ENCODE measurements around the gene SYNJ2. TPM values are rescaled to one million over a fixed set of nuclear protein-coding genes. Genes with fewer than 3 reads are reported as not detected.

The SYNJ2 gene
- total and polyA plus RNA-seq, 4 experiments from 2014 or later: 14.5 to 17.4 (median 15.9) TPM

DNA sequence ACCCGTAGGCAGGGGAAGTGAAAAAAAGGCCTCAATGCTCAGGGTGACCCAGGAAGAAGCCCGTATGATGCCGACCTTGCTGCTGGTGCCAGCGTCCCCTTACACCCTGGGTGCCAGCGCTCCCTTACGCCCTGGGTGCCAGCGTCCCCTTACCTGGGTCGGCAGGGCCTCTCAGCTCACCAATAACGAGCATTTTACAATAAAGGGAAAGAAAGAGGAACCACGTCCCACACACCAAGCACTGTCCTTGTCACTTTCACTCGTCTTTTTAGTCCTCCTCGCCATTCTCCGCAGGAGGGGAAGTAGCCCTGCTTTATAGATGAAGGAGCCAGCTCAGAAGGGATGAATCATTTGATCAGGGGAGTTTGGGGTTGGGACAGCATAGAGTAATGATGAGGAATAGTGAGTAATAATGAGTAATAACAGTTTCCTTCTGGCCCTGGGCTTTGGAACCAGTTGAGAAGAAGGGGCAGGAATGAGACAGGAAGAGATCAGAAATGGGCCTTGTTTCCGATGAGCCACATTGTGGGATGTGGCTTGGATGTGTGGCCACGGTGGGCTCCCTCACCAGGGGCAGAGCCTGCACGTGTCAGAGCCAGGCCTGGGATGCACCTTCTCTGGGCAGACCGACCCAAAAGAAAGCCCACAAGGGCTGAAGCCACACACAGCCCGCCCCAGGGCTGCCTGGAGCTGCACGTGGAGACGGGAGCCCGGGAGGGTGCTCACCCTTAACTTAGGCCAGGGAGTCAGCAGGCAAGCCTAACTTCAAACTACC lies 75.7 kb downstream of the SYNJ2 start:
- peaks cover 30 to 40% of the 10 kb centered on the region in 2 donors for H3K36me3 Mint-ChIP-seq
- H3K36me3 ChIP-seq (ENCODE audit: insufficient read depth, low read length): no peaks in the 10 kb centered on the region
- peak overlapping the region; percentile 14 to 93 (median 84) for H3K27ac Mint-ChIP-seq

DNA sequence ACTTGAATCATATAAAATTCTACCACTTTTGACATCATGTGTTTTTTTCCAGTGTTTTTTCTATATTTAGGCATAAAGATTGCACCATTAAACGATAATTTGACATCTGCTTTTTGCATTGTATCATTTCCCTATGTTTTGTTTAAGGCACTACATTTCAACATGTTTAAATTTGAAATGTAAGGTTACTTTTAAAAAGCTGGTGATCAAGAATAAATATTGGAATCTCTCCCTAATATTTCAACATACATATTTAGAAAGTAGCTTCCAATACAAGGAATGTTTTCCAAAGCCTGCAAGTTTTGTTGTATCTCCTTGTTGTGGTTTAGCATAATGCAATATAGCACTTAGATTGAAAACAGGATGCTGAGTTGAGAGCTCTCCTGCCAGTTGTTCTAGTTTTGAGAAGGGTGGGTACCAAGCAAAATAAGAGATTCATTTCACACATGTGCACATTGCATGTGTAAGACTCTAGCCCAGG lies 76.5 kb downstream of the SYNJ2 start:
- no peak overlapping the region for H3K27ac ChIP-seq (ENCODE audit: low read depth, low read length)
- ChIA-PET POLR2A (ENCODE audit: partially characterized antibody) (interaction anchor here (0.9 to 2.4 kb wide), 5 partner anchors 9 to 74 kb away, joined by 4 to 12 read pairs (median 5); no protein-coding TSS in a partner anchor), CTCF (ENCODE audit: partially characterized antibody) (interaction anchor here (0.5 to 9.5 kb wide), 3 partner anchors 14 to 1151 kb away, joined by 4 to 89 read pairs (median 28); no protein-coding TSS in a partner anchor)
- Mint-ChIP-seq H3K9me3 (no peaks in the 10 kb centered on the region), H3K4me1 (peaks cover 14 to 39% (median 29%) of the 10 kb centered on the region in 4 donors), H3K36me3 (peaks cover 28 to 40% of the 10 kb centered on the region in 2 donors), H3K27ac (peak overlapping the region; percentile 54 to 93 (median 84)), H3K27me3 (no peaks in the 10 kb centered on the region), H3K4me3 (peak overlapping the region in 6 of 8 donors; percentile 13 to 46 (median 28))
- H3K4me3 ChIP-seq (ENCODE audit: low read length in 2 of 2): no peak overlapping the region
- H3K27me3 ChIP-seq (ENCODE audit: insufficient read depth, low read length): no peaks in the 10 kb centered on the region
- H3K4me1 ChIP-seq (ENCODE audit: insufficient read depth, low read length): peaks cover 47% of the 10 kb centered on the region
- DNase-seq: no peak
- no peaks in the 10 kb centered on the region for H3K9me3 ChIP-seq (ENCODE audit: control insufficient read depth in 1 of 2, low read length in 2 of 2)
- intact Hi-C loops (cut with micrococcal nuclease): no loop called here
- H3K36me3 ChIP-seq (ENCODE audit: insufficient read depth, low read length): no peaks in the 10 kb centered on the region

More for the DNA sequence above, 75.7 kb downstream of the SYNJ2 start:
- POLR2A ChIA-PET (ENCODE audit: partially characterized antibody): interaction anchor here (0.8 to 2.4 kb wide), 5 partner anchors 10 to 73 kb away, joined by 3 to 12 read pairs (median 5); no protein-coding TSS in a partner anchor
- H3K9me3 Mint-ChIP-seq: no peaks in the 10 kb centered on the region
- H3K4me3 Mint-ChIP-seq: peak overlapping the region in 3 of 8 donors; percentile 23 to 62 (median 51)
- peaks cover 47% of the 10 kb centered on the region for H3K4me1 ChIP-seq (ENCODE audit: insufficient read depth, low read length)
- CTCF ChIA-PET (ENCODE audit: partially characterized antibody): interaction anchor here (1.7 to 9.5 kb wide), 3 partner anchors 15 to 31 kb away, joined by 8 to 89 read pairs (median 28); no protein-coding TSS in a partner anchor
- peaks cover 14 to 39% (median 29%) of the 10 kb centered on the region in 4 donors for H3K4me1 Mint-ChIP-seq
- H3K27ac ChIP-seq (ENCODE audit: low read depth, low read length): no peak overlapping the region
- DNase-seq: no peak
- H3K27me3 ChIP-seq (ENCODE audit: insufficient read depth, low read length): no peaks in the 10 kb centered on the region
- no peaks in the 10 kb centered on the region for H3K9me3 ChIP-seq (ENCODE audit: control insufficient read depth in 1 of 2, low read length in 2 of 2)
- intact Hi-C loops (cut with micrococcal nuclease): loop anchor here (2.0 kb wide), 1 partner anchor 27 kb away; no protein-coding TSS in a partner anchor
- H3K4me3 ChIP-seq (ENCODE audit: low read length in 2 of 2): no peak overlapping the region
- no peaks in the 10 kb centered on the region for H3K27me3 Mint-ChIP-seq

DNA sequence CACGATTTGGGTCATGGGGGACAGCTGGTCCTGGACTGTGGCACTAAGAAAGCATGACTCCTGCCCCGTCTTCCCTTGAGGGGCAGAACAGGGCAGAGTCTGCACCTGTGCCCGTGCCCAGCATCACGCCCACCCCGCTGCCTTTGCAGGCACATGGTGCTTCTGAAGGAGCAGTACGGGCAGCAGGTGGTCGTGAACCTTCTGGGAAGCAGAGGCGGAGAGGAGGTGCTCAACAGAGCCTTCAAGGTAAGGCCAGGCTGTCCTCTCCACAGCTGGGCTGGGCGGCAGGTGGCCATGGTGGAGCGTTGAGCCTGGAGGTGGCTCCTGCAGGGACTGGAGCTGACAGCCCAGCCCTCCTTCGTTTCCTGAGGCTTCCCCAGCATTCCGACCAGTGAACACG lies 77.4 kb downstream of the SYNJ2 start:
- peak overlapping the region in 6 of 7 donors; percentile 29 to 86 (median 73) for H3K27ac Mint-ChIP-seq
- Histone ChIP-seq H3K36me3 (ENCODE audit: insufficient read depth, low read length) (peaks cover 4% of the 10 kb centered on the region), H3K27me3 (ENCODE audit: insufficient read depth, low read length) (no peaks in the 10 kb centered on the region), H3K27ac (ENCODE audit: low read depth, low read length) (no peak overlapping the region), H3K9me3 (ENCODE audit: control insufficient read depth in 1 of 2, low read length in 2 of 2) (no peaks in the 10 kb centered on the region), H3K4me3 (ENCODE audit: low read length in 2 of 2) (no peak overlapping the region), H3K4me1 (ENCODE audit: insufficient read depth, low read length) (peaks cover 47% of the 10 kb centered on the region)
- no peak for DNase-seq
- POLR2A ChIA-PET (ENCODE audit: partially characterized antibody): interaction anchor here (1.4 to 1.8 kb wide), 3 partner anchors 13 to 75 kb away, joined by 4 to 7 read pairs (median 5); no protein-coding TSS in a partner anchor
- intact Hi-C loops (cut with micrococcal nuclease): no loop called here
- peaks cover 13 to 39% (median 28%) of the 10 kb centered on the region in 4 donors for H3K4me1 Mint-ChIP-seq
- H3K4me3 Mint-ChIP-seq: no peak overlapping the region
- CTCF ChIA-PET (ENCODE audit: partially characterized antibody): interaction anchor here (4.0 to 9.5 kb wide), 2 partner anchors 13 to 33 kb away, joined by 28 to 89 read pairs; no protein-coding TSS in a partner anchor
- H3K9me3 Mint-ChIP-seq: no peaks in the 10 kb centered on the region
- peaks cover 20 to 39% of the 10 kb centered on the region in 2 donors for H3K36me3 Mint-ChIP-seq
- H3K27me3 Mint-ChIP-seq: no peaks in the 10 kb centered on the region

DNA sequence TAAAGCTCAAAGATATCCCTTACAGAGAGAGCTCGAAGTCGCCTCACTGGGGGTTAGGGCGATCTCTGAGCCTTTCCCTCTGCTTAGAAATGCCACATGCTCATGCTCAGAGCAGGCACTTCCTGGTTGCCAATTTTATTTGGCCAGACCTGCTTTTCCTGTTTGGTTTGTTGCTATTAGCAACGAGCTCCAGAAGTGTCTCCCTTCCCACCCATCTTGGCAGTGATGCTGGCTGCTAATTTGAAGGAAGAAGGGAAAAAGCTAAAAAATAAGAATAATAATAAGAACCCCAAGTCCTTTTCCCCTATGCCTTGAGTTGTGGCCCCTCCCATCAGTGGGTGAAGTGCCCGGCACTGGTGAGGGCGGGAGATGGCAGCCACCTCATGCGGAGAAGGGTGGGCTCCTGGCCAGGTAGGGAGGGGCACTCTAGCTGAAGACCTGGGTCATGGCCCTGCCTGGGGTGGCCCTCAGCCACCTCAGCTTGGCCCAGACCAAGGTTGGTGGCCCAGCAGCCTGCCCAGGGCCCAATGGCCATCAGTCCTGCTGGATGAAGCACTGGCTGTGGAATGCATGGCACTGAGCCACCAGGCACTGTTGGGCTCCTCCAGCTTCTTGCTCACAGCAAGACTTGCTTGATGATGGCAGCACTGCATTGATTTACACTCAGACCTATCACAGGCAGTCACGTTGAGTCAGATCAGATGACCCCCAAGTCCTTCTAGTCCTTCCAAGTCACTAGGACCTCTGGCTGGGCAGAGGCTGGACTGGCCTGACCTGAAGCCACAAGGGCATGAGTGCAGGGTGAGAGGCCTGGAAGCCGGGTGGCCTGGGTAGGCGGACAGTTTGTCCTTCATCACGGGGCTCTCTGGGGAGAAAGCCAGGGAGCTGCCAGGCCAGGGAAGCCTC lies 79.0 kb downstream of the SYNJ2 start:
- H3K4me1 Mint-ChIP-seq: peaks cover 12 to 39% (median 28%) of the 10 kb centered on the region in 4 donors
- CTCF ChIA-PET (ENCODE audit: partially characterized antibody): interaction anchor here (1.1 to 9.5 kb wide), 3 partner anchors 12 to 304 kb away, joined by 3 to 89 read pairs (median 28); no protein-coding TSS in a partner anchor
- peak overlapping the region; percentile 24 for H3K27ac ChIP-seq (ENCODE audit: low read depth, low read length)
- H3K27me3 ChIP-seq (ENCODE audit: insufficient read depth, low read length): no peaks in the 10 kb centered on the region
- no peaks in the 10 kb centered on the region for H3K27me3 Mint-ChIP-seq
- H3K9me3 ChIP-seq (ENCODE audit: control insufficient read depth in 1 of 2, low read length in 2 of 2): no peaks in the 10 kb centered on the region
- peaks cover 8% of the 10 kb centered on the region for H3K36me3 ChIP-seq (ENCODE audit: insufficient read depth, low read length)
- peaks cover 47% of the 10 kb centered on the region for H3K4me1 ChIP-seq (ENCODE audit: insufficient read depth, low read length)
- intact Hi-C loops (cut with micrococcal nuclease): no loop called here
- peak overlapping the region in 4 of 8 donors; percentile 18 to 48 (median 31) for H3K4me3 Mint-ChIP-seq
- peaks cover 21 to 41% of the 10 kb centered on the region in 2 donors for H3K36me3 Mint-ChIP-seq
- H3K4me3 ChIP-seq (ENCODE audit: low read length in 2 of 2): no peak overlapping the region
- peak overlapping the region; percentile 52 to 95 (median 81) for H3K27ac Mint-ChIP-seq
- H3K9me3 Mint-ChIP-seq: no peaks in the 10 kb centered on the region
- DNase-seq: peak in 4 of 5 donors; percentile 11 to 30 (median 24)
- POLR2A ChIA-PET (ENCODE audit: partially characterized antibody): interaction anchor here (1.2 to 1.8 kb wide), 3 partner anchors 11 to 79 kb away, joined by 3 to 7 read pairs (median 5); partner anchors contain the start of gene SYNJ2

DNA sequence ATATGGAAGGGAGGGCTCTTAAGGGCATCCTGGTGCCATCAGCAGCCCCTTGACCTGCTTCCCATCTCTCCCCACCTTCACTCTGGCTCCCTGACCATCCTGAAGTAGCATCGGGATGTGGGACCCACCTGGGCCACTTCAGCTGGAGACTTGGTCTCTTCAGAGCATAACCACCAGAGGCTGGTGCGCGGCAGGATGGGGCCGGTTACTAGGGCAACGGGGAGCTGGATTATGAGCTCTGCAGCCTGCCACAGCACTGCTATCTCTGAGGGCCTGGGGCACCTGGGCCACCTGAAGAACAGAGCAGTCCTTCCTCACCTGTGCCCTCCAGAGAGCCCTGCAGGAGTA lies 79.7 kb downstream of the SYNJ2 start:
- ChIA-PET CTCF (ENCODE audit: partially characterized antibody) (interaction anchor here (2.6 to 9.5 kb wide), 3 partner anchors 11 to 35 kb away, joined by 16 to 89 read pairs (median 28); no protein-coding TSS in a partner anchor), POLR2A (ENCODE audit: partially characterized antibody) (interaction anchor here (1.2 kb wide), 1 partner anchor 80 kb away, joined by 5 read pairs; the partner anchor contains the start of gene SYNJ2)

DNA sequence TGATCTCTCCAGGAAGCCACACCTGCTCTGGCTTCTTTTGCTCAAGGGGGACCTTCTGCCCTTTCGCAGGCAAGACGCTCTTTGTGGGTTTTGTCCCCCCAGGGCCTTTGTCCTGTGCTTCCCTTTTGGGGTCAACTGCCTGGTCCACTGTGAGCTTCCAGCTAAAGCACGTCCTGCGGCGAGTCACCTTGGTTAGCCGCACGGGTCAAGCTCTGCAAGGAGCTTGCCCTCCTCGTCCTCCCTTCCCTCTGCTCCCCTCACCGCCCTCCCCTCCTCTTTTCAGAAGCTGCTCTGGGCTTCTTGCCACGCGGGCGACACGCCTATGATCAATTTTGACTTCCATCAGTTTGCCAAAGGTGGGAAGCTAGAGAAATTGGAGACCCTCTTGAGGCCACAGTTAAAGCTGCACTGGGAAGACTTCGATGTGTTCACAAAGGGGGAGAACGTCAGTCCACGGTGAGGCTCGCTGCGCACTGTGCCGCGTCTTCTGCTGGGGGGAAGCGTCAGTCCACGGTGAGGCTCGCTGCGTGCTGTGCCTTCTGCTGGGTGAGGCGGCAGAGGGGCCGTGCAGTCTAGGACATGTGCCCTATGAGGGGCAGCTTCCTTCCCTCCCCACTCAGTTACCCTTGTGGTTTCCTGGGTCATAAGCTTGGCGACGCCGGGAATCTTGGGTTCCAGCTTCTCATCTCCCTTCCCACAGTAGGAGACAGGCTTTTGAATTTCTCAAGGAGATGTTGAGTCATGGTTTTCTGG lies 80.2 kb downstream of the SYNJ2 start:
- intact Hi-C loops (cut with micrococcal nuclease): no loop called here
- peaks cover 12 to 31% (median 26%) of the 10 kb centered on the region in 4 donors for H3K4me1 Mint-ChIP-seq
- Histone ChIP-seq H3K36me3 (ENCODE audit: insufficient read depth, low read length) (peaks cover 15% of the 10 kb centered on the region), H3K4me3 (ENCODE audit: low read length in 2 of 2) (no peak overlapping the region), H3K9me3 (ENCODE audit: control insufficient read depth in 1 of 2, low read length in 2 of 2) (no peaks in the 10 kb centered on the region), H3K27ac (ENCODE audit: low read depth, low read length) (no peak overlapping the region), H3K4me1 (ENCODE audit: insufficient read depth, low read length) (peaks cover 43% of the 10 kb centered on the region), H3K27me3 (ENCODE audit: insufficient read depth, low read length) (no peaks in the 10 kb centered on the region)
- ChIA-PET POLR2A (ENCODE audit: partially characterized antibody) (no interaction called here), CTCF (ENCODE audit: partially characterized antibody) (interaction anchor here (2.6 to 9.5 kb wide), 2 partner anchors 11 to 36 kb away, joined by 16 to 89 read pairs; no protein-coding TSS in a partner anchor)
- H3K27ac Mint-ChIP-seq: peak overlapping the region in 5 of 7 donors; percentile 3 to 79 (median 36)
- H3K4me3 Mint-ChIP-seq: no peak overlapping the region
- DNase-seq: no peak
- H3K9me3 Mint-ChIP-seq: no peaks in the 10 kb centered on the region
- peaks cover 26 to 43% of the 10 kb centered on the region in 2 donors for H3K36me3 Mint-ChIP-seq
- H3K27me3 Mint-ChIP-seq: no peaks in the 10 kb centered on the region

More for the DNA sequence above, 79.7 kb downstream of the SYNJ2 start:
- Histone ChIP-seq H3K27me3 (ENCODE audit: insufficient read depth, low read length) (no peaks in the 10 kb centered on the region), H3K36me3 (ENCODE audit: insufficient read depth, low read length) (peaks cover 9% of the 10 kb centered on the region), H3K9me3 (ENCODE audit: control insufficient read depth in 1 of 2, low read length in 2 of 2) (no peaks in the 10 kb centered on the region), H3K4me1 (ENCODE audit: insufficient read depth, low read length) (peaks cover 47% of the 10 kb centered on the region), H3K27ac (ENCODE audit: low read depth, low read length) (no peak overlapping the region), H3K4me3 (ENCODE audit: low read length in 2 of 2) (no peak overlapping the region)
- H3K27me3 Mint-ChIP-seq: no peaks in the 10 kb centered on the region
- no peak overlapping the region for H3K4me3 Mint-ChIP-seq
- peaks cover 12 to 37% (median 26%) of the 10 kb centered on the region in 4 donors for H3K4me1 Mint-ChIP-seq
- no peaks in the 10 kb centered on the region for H3K9me3 Mint-ChIP-seq
- DNase-seq: no peak
- peak overlapping the region in 4 of 7 donors; percentile 3 to 46 (median 22) for H3K27ac Mint-ChIP-seq
- intact Hi-C loops (cut with micrococcal nuclease): no loop called here
- peaks cover 22 to 41% of the 10 kb centered on the region in 2 donors for H3K36me3 Mint-ChIP-seq
